Peyer's patch (tissue), 4 donors: ENCODE results near the gene PSPH. TPM values are rescaled to one million over a fixed set of nuclear protein-coding genes. Genes with fewer than 3 reads are reported as not detected.
A peak's percentile ranks its signal among the peaks of the same experiment; 100 is the strongest.
"Not testable (repeated sequence)": the region's sequence is repeated elsewhere in the genome, so short reads cannot be mapped to it uniquely, and the experiment has no call there.

Experiments used
- DNase-seq, 3 donors: peaks; one replicate each; pipeline ENCODE4 v3.0.0-alpha.2; 2017 to 2019
- H3K27ac ChIP-seq, 4 donors: fragments of 200-600 bp; sonication (generic); one replicate each; pipeline ENCODE4 v1.5.1; 2016 to 2019
- H3K27me3 ChIP-seq, 2 donors: fragments of 200-600 bp; sonication (generic); one replicate each; pipeline ENCODE4 v1.5.1; 2019
- H3K36me3 ChIP-seq, 3 donors: fragments of 200-600 bp; sonication (generic); one replicate each; pipeline ENCODE4 v1.5.1; 2016 to 2019
- H3K4me1 ChIP-seq, 4 donors: fragments of 200-600 bp; sonication (generic); one replicate each; pipeline ENCODE4 v1.5.1; 2016 to 2019
- H3K4me3 ChIP-seq, 4 donors: fragments of 200-600 bp; sonication (generic); 1 replicate in 3 of 4; 2 replicates in 1 of 4; pipeline ENCODE4 v1.5.1; 2016 to 2019; ENCODE audit warnings: mild to moderate bottlenecking in 1 of 4
- H3K9me3 ChIP-seq, 4 donors: fragments of 200-600 bp; sonication (generic); one replicate each; pipeline ENCODE4 v1.5.1; 2016 to 2019; ENCODE audit warnings: mild to moderate bottlenecking in 1 of 4
- CTCF ChIP-seq, 6 experiments: fragments of 450-650 bp in 4 of 6; fragments of 200-600 bp in 2 of 6; sonication (generic) in 1 of 6; IDR thresholded peaks; one replicate each; pipeline ENCODE4 v1.5.1; 2017 to 2019; ENCODE audit warnings: antibody characterized with exemption in 6 of 6, mild to moderate bottlenecking in 3 of 6, moderate library complexity in 1 of 6
- POLR2A ChIP-seq, 2 donors: fragments of 450-650 bp; IDR thresholded peaks; one replicate each; pipeline ENCODE4 v1.5.1; 2017; ENCODE audit warnings: antibody characterized with exemption in 2 of 2, mild to moderate bottlenecking in 2 of 2, moderate library complexity in 2 of 2
- total RNA-seq, 4 donors: library from RNA; depleted of rRNA; stranded (reverse); fragments of >200 nt; gene quantifications; one replicate each; pipeline ENCODE4 v1.1.0, GENCODE V29; 2016

PSPH gene
- total RNA-seq, 4 donors from 2014 or later = 12.3 to 25.6 (median 16.1) TPM

GRCh38 chr7:56051053-56051338, 248 bp downstream of the PSPH start:
- H3K27ac ChIP-seq = peak overlapping the region; percentile 84 to 90 (median 89)
- TF ChIP-seq POLR2A (IDR thresholded peaks at IDR 0.05) (no peak), CTCF (IDR thresholded peaks at IDR 0.05) (no peak)
- no peaks in the 10 kb centered on the region for H3K9me3 ChIP-seq
- H3K4me3 ChIP-seq = peak overlapping the region; percentile 78 to 92 (median 83)
- H3K36me3 ChIP-seq = peaks cover 0 to 28% (median 0%) of the 10 kb centered on the region in 3 donors
- no peaks in the 10 kb centered on the region for H3K27me3 ChIP-seq
- peaks cover 0 to 41% (median 3%) of the 10 kb centered on the region in 4 donors for H3K4me1 ChIP-seq
- no peak for DNase-seq

GRCh38 chr7:56048763-56049162, 2.5 kb downstream of the PSPH start:
- not testable (repeated sequence) for H3K4me3 ChIP-seq, H3K36me3 ChIP-seq, H3K9me3 ChIP-seq, H3K27ac ChIP-seq, H3K27me3 ChIP-seq, DNase-seq
- H3K4me1 ChIP-seq = peaks cover 0 to 39% (median 3%) of the 10 kb centered on the region in 4 donors

DNA sequence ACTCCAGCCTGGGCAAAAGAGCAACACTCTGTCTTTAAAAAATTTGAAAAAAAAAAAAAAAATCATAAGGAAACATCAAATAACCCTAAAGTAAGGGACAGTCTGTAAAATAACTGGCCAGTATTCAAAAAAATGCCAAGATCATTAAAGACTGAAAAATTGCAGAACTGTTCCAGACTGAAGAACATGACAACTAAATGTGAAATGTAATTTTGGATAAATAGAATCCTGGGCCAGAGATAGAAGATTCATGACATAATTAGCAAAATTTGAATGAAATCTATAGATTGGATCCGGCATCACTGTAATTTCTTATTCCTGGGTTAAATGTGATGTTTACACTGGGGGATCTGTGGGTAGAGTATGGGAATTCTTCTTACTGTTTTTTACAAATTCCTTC, 3.0 kb downstream of the PSPH start:
- Histone ChIP-seq H3K36me3 (peaks cover 0 to 3% (median 0%) of the 10 kb centered on the region in 3 donors), H3K27ac (peak overlapping the region in 1 of 4 donors; percentile 57), H3K9me3 (no peaks in the 10 kb centered on the region), H3K4me1 (peaks cover 0 to 34% (median 3%) of the 10 kb centered on the region in 4 donors), H3K4me3 (no peak overlapping the region), H3K27me3 (no peaks in the 10 kb centered on the region)
- TF ChIP-seq CTCF (IDR thresholded peaks at IDR 0.05) (no peak), POLR2A (IDR thresholded peaks at IDR 0.05) (no peak)
- no peak for DNase-seq

- H3K27me3 ChIP-seq, H3K9me3 ChIP-seq, DNase-seq, H3K4me3 ChIP-seq, H3K36me3 ChIP-seq: not testable (repeated sequence)
- Histone ChIP-seq H3K4me1 (peaks cover 0 to 27% (median 3%) of the 10 kb centered on the region in 4 donors), H3K27ac (peak overlapping the region in 2 of 4 donors; percentile 26 to 57)
Observed at GRCh38 chr7:56047446-56048116, 3.7 kb downstream of the PSPH start.

DNA sequence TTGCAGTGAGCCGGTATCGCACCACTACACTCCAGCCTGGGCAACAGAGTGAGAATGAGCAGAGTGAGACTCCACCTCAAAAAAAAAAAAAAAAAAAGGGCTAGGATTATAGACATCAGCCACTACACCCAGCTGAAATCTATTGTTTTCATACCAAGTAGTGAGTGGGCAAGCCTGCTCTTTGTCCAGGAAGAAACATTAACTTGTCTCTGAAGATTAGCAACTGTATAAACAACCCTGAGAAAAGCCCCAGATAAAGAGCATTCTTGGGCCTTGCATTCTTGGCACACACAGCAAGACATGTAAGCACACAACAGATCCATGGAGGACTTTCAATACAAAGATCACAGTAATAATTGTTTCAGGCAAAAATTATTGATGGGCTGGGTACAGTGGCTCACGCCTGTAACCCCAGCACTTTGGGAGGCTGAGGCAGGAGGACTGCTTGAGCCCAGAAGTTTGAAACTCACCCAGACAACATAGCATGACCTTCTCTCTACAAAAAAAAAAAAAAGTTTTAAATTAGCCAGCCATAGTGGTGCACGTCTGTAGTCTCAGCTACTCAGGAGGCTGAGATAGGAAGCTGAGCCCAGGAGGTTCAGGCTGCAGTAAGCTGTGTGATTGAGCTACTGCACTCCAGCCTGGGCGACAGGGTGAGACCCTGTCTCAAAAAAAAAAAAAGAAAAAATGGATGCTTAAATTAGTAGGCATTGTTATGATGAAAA, 4.4 kb downstream of the PSPH start:
- no peaks in the 10 kb centered on the region for H3K9me3 ChIP-seq
- H3K4me1 ChIP-seq = peaks cover 0 to 23% (median 0%) of the 10 kb centered on the region in 4 donors
- H3K36me3 ChIP-seq = no peaks in the 10 kb centered on the region
- H3K27me3 ChIP-seq = no peaks in the 10 kb centered on the region
- peak overlapping the region in 3 of 4 donors; percentile 19 to 57 (median 26) for H3K27ac ChIP-seq
- no peak overlapping the region for H3K4me3 ChIP-seq
- no peak for DNase-seq
- TF ChIP-seq POLR2A (IDR thresholded peaks at IDR 0.05) (no peak), CTCF (IDR thresholded peaks at IDR 0.05) (no peak)

GRCh38 chr7:56045758-56046157, 5.5 kb downstream of the PSPH start:
- H3K36me3 ChIP-seq, H3K9me3 ChIP-seq, H3K27ac ChIP-seq, H3K4me3 ChIP-seq, H3K27me3 ChIP-seq, DNase-seq: not testable (repeated sequence)
- peaks cover 0 to 20% (median 0%) of the 10 kb centered on the region in 4 donors for H3K4me1 ChIP-seq

DNA sequence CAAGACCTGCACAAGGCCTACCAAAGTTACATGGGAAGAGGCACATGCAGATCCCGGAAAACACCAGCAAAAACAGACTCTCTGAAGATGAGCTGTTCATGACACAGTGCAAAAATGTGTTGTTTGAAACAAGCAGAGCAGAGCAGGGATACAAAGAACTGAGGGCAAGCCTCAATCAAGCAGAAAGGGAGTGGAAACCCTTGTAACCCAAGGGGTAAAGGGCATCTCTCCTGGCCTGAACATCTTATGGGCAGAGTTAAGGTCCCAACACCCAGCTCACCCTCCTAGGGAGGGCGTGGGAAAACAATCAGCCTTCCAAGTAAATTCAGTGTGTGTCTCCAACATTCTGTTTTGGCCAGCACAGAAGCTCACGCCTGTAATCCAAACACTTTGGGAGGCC, 10.5 kb downstream of the PSPH start:
- no peaks in the 10 kb centered on the region for H3K9me3 ChIP-seq
- H3K36me3 ChIP-seq = no peaks in the 10 kb centered on the region
- H3K27me3 ChIP-seq = no peaks in the 10 kb centered on the region
- no peak overlapping the region for H3K27ac ChIP-seq
- no peak overlapping the region for H3K4me3 ChIP-seq
- DNase-seq = no peak
- TF ChIP-seq CTCF (IDR thresholded peaks at IDR 0.05) (no peak), POLR2A (IDR thresholded peaks at IDR 0.05) (no peak)
- H3K4me1 ChIP-seq = no peaks in the 10 kb centered on the region
